Measurements from ENCODE around the gene F12.

F12 gene

DNA sequence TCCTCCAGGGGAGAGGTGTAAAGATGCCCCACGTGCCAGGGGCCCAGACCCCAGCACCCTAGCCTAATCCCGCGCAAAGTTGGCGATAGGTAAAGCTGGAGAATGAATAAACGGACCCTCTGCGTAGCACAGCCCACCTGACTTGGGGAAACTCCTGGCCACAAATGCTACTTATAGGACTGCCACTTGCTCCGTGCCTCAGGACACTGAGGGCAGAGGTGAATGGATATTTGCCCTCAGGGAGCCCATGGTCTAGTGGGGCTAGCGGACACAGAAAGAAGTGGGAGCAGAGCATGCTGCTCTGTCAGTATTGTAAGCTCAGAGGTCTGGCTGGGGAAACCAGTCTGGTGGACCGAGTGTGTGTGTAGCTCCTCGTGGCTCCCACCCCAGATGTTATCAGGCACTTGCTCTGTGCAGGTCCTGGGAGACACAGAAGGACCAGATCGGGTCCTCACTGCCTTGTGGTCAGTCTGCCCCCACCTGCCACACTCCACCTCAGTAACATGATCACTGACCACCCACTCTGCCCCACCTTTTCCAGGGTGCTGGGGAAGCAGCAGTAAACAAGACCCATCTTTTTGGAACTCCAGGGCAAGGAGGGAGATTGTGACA lies 18.0 kb upstream of the F12 start (continued):
- TF ChIP-seq, protein P1, sequence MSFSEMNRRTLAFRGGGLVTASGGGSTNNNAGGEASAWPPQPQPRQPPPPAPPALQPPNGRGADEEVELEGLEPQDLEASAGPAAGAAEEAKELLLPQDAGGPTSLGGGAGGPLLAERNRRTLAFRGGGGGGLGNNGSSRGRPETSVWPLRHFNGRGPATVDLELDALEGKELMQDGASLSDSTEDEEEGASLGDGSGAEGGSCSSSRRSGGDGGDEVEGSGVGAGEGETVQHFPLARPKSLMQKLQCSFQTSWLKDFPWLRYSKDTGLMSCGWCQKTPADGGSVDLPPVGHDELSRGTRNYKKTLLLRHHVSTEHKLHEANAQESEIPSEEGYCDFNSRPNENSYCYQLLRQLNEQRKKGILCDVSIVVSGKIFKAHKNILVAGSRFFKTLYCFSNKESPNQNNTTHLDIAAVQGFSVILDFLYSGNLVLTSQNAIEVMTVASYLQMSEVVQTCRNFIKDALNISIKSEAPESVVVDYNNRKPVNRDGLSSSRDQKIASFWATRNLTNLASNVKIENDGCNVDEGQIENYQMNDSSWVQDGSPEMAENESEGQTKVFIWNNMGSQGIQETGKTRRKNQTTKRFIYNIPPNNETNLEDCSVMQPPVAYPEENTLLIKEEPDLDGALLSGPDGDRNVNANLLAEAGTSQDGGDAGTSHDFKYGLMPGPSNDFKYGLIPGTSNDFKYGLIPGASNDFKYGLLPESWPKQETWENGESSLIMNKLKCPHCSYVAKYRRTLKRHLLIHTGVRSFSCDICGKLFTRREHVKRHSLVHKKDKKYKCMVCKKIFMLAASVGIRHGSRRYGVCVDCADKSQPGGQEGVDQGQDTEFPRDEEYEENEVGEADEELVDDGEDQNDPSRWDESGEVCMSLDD (tag by site-specific recombination; IDR thresholded peaks at IDR 0.05) = no peak
- TF ChIP-seq ZBTB7A (tag by site-specific recombination; IDR thresholded peaks at IDR 0.05; ENCODE audit: low read depth) (no peak), ZNF423 (tag by site-specific recombination; IDR thresholded peaks at IDR 0.05) (no peak), ZNF16 (tag by site-specific recombination; IDR thresholded peaks at IDR 0.05; ENCODE audit: low read depth) (no peak), ZSCAN23 (tag by site-specific recombination; IDR thresholded peaks at IDR 0.05) (no peak), ZNF433 (tag by site-specific recombination; IDR thresholded peaks at IDR 0.05; ENCODE audit: low read depth) (no peak), ZNF266 (tag by site-specific recombination; IDR thresholded peaks at IDR 0.05; ENCODE audit: low read depth) (no peak), YY2 (tag by site-specific recombination; IDR thresholded peaks at IDR 0.05) (no peak), OVOL3 (tag by site-specific recombination; IDR thresholded peaks at IDR 0.05) (no peak), ZNF629 (tag by site-specific recombination; IDR thresholded peaks at IDR 0.05) (no peak), KLF10 (tag by site-specific recombination; IDR thresholded peaks at IDR 0.05) (0 out of 2 replicates have a peak, but pooled peaks have one; percentile 9), ZNF223 (tag by site-specific recombination; IDR thresholded peaks at IDR 0.05) (no peak), GLIS2 (tag by site-specific recombination; IDR thresholded peaks at IDR 0.05) (peak; percentile 59; the same call in 1 of the 2 replicates), ZNF664 (tag by site-specific recombination; IDR thresholded peaks at IDR 0.05) (no peak), HOXD13 (CRISPR knock-in tag; IDR thresholded peaks at IDR 0.05; ENCODE audit: borderline replicate concordance) (no peak)
- TF ChIP-seq, protein P2, sequence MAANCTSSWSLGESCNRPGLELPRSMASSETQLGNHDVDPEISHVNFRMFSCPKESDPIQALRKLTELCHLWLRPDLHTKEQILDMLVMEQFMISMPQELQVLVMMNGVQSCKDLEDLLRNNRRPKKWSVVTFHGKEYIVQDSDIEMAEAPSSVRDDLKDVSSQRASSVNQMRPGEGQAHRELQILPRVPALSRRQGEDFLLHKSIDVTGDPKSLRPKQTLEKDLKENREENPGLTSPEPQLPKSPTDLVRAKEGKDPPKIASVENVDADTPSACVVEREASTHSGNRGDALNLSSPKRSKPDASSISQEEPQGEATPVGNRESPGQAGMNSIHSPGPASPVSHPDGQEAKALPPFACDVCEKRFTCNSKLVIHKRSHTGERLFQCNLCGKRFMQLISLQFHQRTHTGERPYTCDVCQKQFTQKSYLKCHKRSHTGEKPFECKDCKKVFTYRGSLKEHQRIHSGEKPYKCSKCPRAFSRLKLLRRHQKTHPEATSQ (tag by site-specific recombination; IDR thresholded peaks at IDR 0.05) = no peak
- TF ChIP-seq, protein P3, sequence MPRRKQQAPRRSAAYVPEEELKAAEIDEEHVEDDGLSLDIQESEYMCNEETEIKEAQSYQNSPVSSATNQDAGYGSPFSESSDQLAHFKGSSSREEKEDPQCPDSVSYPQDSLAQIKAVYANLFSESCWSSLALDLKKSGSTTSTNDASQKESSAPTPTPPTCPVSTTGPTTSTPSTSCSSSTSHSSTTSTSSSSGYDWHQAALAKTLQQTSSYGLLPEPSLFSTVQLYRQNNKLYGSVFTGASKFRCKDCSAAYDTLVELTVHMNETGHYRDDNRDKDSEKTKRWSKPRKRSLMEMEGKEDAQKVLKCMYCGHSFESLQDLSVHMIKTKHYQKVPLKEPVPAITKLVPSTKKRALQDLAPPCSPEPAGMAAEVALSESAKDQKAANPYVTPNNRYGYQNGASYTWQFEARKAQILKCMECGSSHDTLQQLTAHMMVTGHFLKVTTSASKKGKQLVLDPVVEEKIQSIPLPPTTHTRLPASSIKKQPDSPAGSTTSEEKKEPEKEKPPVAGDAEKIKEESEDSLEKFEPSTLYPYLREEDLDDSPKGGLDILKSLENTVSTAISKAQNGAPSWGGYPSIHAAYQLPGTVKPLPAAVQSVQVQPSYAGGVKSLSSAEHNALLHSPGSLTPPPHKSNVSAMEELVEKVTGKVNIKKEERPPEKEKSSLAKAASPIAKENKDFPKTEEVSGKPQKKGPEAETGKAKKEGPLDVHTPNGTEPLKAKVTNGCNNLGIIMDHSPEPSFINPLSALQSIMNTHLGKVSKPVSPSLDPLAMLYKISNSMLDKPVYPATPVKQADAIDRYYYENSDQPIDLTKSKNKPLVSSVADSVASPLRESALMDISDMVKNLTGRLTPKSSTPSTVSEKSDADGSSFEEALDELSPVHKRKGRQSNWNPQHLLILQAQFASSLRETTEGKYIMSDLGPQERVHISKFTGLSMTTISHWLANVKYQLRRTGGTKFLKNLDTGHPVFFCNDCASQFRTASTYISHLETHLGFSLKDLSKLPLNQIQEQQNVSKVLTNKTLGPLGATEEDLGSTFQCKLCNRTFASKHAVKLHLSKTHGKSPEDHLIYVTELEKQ (tag by site-specific recombination; IDR thresholded peaks at IDR 0.05; ENCODE audit: borderline replicate concordance) = no peak
- TF ChIP-seq, protein P4, sequence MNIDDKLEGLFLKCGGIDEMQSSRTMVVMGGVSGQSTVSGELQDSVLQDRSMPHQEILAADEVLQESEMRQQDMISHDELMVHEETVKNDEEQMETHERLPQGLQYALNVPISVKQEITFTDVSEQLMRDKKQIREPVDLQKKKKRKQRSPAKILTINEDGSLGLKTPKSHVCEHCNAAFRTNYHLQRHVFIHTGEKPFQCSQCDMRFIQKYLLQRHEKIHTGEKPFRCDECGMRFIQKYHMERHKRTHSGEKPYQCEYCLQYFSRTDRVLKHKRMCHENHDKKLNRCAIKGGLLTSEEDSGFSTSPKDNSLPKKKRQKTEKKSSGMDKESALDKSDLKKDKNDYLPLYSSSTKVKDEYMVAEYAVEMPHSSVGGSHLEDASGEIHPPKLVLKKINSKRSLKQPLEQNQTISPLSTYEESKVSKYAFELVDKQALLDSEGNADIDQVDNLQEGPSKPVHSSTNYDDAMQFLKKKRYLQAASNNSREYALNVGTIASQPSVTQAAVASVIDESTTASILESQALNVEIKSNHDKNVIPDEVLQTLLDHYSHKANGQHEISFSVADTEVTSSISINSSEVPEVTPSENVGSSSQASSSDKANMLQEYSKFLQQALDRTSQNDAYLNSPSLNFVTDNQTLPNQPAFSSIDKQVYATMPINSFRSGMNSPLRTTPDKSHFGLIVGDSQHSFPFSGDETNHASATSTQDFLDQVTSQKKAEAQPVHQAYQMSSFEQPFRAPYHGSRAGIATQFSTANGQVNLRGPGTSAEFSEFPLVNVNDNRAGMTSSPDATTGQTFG (tag by site-specific recombination; IDR thresholded peaks at IDR 0.05; ENCODE audit: borderline replicate concordance) = no peak
- TF ChIP-seq, protein P5, sequence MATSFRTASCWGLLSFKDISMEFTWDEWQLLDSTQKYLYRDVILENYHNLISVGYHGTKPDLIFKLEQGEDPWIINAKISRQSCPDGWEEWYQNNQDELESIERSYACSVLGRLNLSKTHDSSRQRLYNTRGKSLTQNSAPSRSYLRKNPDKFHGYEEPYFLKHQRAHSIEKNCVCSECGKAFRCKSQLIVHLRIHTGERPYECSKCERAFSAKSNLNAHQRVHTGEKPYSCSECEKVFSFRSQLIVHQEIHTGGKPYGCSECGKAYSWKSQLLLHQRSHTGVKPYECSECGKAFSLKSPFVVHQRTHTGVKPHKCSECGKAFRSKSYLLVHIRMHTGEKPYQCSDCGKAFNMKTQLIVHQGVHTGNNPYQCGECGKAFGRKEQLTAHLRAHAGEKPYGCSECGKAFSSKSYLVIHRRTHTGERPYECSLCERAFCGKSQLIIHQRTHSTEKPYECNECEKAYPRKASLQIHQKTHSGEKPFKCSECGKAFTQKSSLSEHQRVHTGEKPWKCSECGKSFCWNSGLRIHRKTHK (tag by site-specific recombination; IDR thresholded peaks at IDR 0.05) = no peak
- TF ChIP-seq, protein P6, sequence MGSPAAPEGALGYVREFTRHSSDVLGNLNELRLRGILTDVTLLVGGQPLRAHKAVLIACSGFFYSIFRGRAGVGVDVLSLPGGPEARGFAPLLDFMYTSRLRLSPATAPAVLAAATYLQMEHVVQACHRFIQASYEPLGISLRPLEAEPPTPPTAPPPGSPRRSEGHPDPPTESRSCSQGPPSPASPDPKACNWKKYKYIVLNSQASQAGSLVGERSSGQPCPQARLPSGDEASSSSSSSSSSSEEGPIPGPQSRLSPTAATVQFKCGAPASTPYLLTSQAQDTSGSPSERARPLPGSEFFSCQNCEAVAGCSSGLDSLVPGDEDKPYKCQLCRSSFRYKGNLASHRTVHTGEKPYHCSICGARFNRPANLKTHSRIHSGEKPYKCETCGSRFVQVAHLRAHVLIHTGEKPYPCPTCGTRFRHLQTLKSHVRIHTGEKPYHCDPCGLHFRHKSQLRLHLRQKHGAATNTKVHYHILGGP (tag by site-specific recombination; IDR thresholded peaks at IDR 0.05) = no peak
- TF ChIP-seq, protein P7, sequence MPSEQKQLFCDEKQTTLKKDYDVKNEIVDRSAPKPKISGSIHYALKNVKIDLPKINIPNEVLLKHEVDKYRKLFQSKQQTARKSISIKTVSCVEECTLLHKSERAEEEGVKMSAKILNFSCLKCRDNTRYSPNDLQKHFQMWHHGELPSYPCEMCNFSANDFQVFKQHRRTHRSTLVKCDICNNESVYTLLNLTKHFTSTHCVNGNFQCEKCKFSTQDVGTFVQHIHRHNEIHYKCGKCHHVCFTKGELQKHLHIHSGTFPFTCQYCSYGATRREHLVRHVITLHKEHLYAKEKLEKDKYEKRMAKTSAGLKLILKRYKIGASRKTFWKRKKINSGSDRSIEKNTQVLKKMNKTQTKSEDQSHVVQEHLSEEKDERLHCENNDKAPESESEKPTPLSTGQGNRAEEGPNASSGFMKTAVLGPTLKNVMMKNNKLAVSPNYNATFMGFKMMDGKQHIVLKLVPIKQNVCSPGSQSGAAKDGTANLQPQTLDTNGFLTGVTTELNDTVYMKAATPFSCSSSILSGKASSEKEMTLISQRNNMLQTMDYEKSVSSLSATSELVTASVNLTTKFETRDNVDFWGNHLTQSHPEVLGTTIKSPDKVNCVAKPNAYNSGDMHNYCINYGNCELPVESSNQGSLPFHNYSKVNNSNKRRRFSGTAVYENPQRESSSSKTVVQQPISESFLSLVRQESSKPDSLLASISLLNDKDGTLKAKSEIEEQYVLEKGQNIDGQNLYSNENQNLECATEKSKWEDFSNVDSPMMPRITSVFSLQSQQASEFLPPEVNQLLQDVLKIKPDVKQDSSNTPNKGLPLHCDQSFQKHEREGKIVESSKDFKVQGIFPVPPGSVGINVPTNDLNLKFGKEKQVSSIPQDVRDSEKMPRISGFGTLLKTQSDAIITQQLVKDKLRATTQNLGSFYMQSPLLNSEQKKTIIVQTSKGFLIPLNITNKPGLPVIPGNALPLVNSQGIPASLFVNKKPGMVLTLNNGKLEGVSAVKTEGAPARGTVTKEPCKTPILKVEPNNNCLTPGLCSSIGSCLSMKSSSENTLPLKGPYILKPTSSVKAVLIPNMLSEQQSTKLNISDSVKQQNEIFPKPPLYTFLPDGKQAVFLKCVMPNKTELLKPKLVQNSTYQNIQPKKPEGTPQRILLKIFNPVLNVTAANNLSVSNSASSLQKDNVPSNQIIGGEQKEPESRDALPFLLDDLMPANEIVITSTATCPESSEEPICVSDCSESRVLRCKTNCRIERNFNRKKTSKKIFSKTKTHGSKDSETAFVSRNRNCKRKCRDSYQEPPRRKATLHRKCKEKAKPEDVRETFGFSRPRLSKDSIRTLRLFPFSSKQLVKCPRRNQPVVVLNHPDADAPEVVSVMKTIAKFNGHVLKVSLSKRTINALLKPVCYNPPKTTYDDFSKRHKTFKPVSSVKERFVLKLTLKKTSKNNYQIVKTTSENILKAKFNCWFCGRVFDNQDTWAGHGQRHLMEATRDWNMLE (tag by site-specific recombination; conservative IDR thresholded peaks at IDR 0.05; ENCODE audit: low read depth) = no peak

Data from HEK293 (cell line).